ENCODE data around the gene ZBTB8A. TPM values are rescaled to one million over a fixed set of nuclear protein-coding genes. Genes with fewer than 3 reads are reported as not detected.

The ZBTB8A gene
- total and polyA plus RNA-seq, 4 donors = 0.93 to 3.3 (median 1.3) TPM

DNA sequence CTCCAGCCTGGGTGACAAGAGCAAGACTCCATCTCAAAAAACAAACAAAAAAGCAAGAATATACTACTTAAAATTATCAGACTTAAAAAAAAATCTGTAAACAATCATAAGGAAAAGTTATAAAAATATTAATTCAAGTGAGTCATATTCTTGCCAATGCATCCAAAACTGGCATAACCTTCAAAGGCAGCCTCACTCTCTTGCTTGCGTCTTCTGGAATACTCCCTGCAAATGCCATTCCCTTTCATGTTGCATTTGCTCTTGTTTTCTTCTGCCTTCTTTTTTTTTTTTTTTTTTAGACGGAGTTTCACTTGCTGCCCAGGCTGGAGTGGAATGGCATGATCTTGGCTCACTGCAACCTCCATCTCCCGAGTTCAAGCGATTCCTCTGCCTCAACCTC is 32.2 kb upstream of the ZBTB8A start:
- TF ChIP-seq HNF4A (conservative IDR thresholded peaks at IDR 0.05) = no peak
- no peak for TF ChIP-seq FOXA1 (IDR thresholded peaks at IDR 0.05)
- TF ChIP-seq TAF1 (conservative IDR thresholded peaks at IDR 0.05) = no peak
- no peak for TF ChIP-seq YY1 (IDR thresholded peaks at IDR 0.05)
- TF ChIP-seq, protein P1, sequence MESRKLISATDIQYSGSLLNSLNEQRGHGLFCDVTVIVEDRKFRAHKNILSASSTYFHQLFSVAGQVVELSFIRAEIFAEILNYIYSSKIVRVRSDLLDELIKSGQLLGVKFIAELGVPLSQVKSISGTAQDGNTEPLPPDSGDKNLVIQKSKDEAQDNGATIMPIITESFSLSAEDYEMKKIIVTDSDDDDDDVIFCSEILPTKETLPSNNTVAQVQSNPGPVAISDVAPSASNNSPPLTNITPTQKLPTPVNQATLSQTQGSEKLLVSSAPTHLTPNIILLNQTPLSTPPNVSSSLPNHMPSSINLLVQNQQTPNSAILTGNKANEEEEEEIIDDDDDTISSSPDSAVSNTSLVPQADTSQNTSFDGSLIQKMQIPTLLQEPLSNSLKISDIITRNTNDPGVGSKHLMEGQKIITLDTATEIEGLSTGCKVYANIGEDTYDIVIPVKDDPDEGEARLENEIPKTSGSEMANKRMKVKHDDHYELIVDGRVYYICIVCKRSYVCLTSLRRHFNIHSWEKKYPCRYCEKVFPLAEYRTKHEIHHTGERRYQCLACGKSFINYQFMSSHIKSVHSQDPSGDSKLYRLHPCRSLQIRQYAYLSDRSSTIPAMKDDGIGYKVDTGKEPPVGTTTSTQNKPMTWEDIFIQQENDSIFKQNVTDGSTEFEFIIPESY (IDR thresholded peaks at IDR 0.05) = no peak
- no peak for TF ChIP-seq SP1 (IDR thresholded peaks at IDR 0.05)
- TF ChIP-seq, protein P2, sequence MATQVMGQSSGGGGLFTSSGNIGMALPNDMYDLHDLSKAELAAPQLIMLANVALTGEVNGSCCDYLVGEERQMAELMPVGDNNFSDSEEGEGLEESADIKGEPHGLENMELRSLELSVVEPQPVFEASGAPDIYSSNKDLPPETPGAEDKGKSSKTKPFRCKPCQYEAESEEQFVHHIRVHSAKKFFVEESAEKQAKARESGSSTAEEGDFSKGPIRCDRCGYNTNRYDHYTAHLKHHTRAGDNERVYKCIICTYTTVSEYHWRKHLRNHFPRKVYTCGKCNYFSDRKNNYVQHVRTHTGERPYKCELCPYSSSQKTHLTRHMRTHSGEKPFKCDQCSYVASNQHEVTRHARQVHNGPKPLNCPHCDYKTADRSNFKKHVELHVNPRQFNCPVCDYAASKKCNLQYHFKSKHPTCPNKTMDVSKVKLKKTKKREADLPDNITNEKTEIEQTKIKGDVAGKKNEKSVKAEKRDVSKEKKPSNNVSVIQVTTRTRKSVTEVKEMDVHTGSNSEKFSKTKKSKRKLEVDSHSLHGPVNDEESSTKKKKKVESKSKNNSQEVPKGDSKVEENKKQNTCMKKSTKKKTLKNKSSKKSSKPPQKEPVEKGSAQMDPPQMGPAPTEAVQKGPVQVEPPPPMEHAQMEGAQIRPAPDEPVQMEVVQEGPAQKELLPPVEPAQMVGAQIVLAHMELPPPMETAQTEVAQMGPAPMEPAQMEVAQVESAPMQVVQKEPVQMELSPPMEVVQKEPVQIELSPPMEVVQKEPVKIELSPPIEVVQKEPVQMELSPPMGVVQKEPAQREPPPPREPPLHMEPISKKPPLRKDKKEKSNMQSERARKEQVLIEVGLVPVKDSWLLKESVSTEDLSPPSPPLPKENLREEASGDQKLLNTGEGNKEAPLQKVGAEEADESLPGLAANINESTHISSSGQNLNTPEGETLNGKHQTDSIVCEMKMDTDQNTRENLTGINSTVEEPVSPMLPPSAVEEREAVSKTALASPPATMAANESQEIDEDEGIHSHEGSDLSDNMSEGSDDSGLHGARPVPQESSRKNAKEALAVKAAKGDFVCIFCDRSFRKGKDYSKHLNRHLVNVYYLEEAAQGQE (IDR thresholded peaks at IDR 0.05) = no peak
- no peak for TF ChIP-seq RAD21 (IDR thresholded peaks at IDR 0.05)
- TF ChIP-seq EGR1 (IDR thresholded peaks at IDR 0.05; ENCODE audit: low read depth in 2 of 2) = no peak
- no peak for TF ChIP-seq GABPA (IDR thresholded peaks at IDR 0.05 in 1 of 2, conservative IDR thresholded peaks at IDR 0.05 in 1 of 2)
- TF ChIP-seq, protein P3, sequence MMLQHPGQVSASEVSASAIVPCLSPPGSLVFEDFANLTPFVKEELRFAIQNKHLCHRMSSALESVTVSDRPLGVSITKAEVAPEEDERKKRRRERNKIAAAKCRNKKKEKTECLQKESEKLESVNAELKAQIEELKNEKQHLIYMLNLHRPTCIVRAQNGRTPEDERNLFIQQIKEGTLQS (IDR thresholded peaks at IDR 0.05) = no peak
- no peak for TF ChIP-seq HNF4G (IDR thresholded peaks at IDR 0.05)
- 88% methylated on average over 4 of the region's 4 CpGs for WGBS
- Histone ChIP-seq H3K27me3 (ENCODE audit: control insufficient read depth in 4 of 4, insufficient read depth in 4 of 4, low read length in 3 of 4) (no peaks in the 10 kb centered on the region), H3K27ac (ENCODE audit: low read depth in 1 of 2, low read length in 2 of 2) (no peak overlapping the region), H3K4me1 (ENCODE audit: control insufficient read depth in 4 of 4, insufficient read depth in 4 of 4, low read length in 3 of 4) (no peaks in the 10 kb centered on the region), H3K9me3 (ENCODE audit: control insufficient read depth in 4 of 4, low read length in 3 of 4) (no peaks in the 10 kb centered on the region), H3K9ac (ENCODE audit: low read depth in 1 of 2, low read length in 2 of 2) (no peak overlapping the region), H3K4me3 (ENCODE audit: low read depth in 1 of 3, low read length in 3 of 3) (no peak overlapping the region), H3K36me3 (ENCODE audit: control insufficient read depth in 4 of 4, insufficient read depth in 3 of 4, low read depth in 1 of 4, low read length in 3 of 4) (no peaks in the 10 kb centered on the region)
- DNase-seq (ENCODE audit: low spot score) = no peak

DNA sequence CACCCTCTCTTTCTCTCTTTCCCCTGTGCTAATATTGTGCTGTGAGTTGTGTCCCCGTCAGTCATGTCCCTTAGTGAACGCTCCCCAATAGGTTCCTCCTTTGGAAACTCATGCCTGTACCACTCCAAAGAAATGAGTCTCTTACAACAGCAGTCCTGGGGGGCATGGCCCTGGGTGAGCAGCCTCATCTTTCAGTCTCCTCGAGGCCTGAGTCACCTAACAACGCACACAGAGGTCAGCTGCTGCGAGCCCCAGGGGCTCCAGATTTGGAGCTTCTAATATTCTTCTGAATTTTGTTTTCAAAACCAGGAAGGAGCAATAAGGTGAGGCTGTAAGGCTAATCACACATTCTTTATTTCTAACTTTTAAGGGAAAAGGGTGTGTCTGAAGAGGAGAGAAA is 30.5 kb upstream of the ZBTB8A start:
- H3K9me3 ChIP-seq (ENCODE audit: control insufficient read depth in 4 of 4, low read length in 3 of 4) = no peaks in the 10 kb centered on the region

More for the DNA sequence above, 30.5 kb upstream of the ZBTB8A start:
- 88% methylated on average over 5 of the region's 5 CpGs for WGBS
- H3K36me3 ChIP-seq (ENCODE audit: control insufficient read depth in 4 of 4, insufficient read depth in 3 of 4, low read depth in 1 of 4, low read length in 3 of 4) = no peaks in the 10 kb centered on the region
- H3K4me3 ChIP-seq (ENCODE audit: low read depth in 1 of 3, low read length in 3 of 3) = no peak overlapping the region
- no peaks in the 10 kb centered on the region for H3K27me3 ChIP-seq (ENCODE audit: control insufficient read depth in 4 of 4, insufficient read depth in 4 of 4, low read length in 3 of 4)
- H3K4me1 ChIP-seq (ENCODE audit: control insufficient read depth in 4 of 4, insufficient read depth in 4 of 4, low read length in 3 of 4) = no peaks in the 10 kb centered on the region
- no peak for DNase-seq (ENCODE audit: low spot score)
- H3K9ac ChIP-seq (ENCODE audit: low read depth in 1 of 2, low read length in 2 of 2) = no peak overlapping the region
- TF ChIP-seq, protein P4, sequence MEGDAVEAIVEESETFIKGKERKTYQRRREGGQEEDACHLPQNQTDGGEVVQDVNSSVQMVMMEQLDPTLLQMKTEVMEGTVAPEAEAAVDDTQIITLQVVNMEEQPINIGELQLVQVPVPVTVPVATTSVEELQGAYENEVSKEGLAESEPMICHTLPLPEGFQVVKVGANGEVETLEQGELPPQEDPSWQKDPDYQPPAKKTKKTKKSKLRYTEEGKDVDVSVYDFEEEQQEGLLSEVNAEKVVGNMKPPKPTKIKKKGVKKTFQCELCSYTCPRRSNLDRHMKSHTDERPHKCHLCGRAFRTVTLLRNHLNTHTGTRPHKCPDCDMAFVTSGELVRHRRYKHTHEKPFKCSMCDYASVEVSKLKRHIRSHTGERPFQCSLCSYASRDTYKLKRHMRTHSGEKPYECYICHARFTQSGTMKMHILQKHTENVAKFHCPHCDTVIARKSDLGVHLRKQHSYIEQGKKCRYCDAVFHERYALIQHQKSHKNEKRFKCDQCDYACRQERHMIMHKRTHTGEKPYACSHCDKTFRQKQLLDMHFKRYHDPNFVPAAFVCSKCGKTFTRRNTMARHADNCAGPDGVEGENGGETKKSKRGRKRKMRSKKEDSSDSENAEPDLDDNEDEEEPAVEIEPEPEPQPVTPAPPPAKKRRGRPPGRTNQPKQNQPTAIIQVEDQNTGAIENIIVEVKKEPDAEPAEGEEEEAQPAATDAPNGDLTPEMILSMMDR (IDR thresholded peaks at IDR 0.05; ENCODE audit: low read depth, low read length, missing input control) = no peak
- no peak for TF ChIP-seq TAF1 (conservative IDR thresholded peaks at IDR 0.05)
- TF ChIP-seq FOXA1 (IDR thresholded peaks at IDR 0.05) = no peak
- no peak for TF ChIP-seq SP1 (IDR thresholded peaks at IDR 0.05)
- TF ChIP-seq HNF4A (conservative IDR thresholded peaks at IDR 0.05) = no peak
- no peak for TF ChIP-seq HNF4G (IDR thresholded peaks at IDR 0.05)
- no peak for TF ChIP-seq EGR1 (IDR thresholded peaks at IDR 0.05; ENCODE audit: low read depth in 2 of 2)
- TF ChIP-seq YY1 (IDR thresholded peaks at IDR 0.05) = no peak
- TF ChIP-seq, protein P5, sequence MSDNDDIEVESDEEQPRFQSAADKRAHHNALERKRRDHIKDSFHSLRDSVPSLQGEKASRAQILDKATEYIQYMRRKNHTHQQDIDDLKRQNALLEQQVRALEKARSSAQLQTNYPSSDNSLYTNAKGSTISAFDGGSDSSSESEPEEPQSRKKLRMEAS (IDR thresholded peaks at IDR 0.05) = no peak
- TF ChIP-seq, protein P3 (IDR thresholded peaks at IDR 0.05) = no peak
- TF ChIP-seq NR2F2 (IDR thresholded peaks at IDR 0.05) = no peak
- no peak for TF ChIP-seq FOXA2 (IDR thresholded peaks at IDR 0.05)
- TF ChIP-seq GABPA (IDR thresholded peaks at IDR 0.05 in 1 of 2, conservative IDR thresholded peaks at IDR 0.05 in 1 of 2) = no peak
- TF ChIP-seq RXRA (IDR thresholded peaks at IDR 0.05) = no peak
- TF ChIP-seq, protein P2 (IDR thresholded peaks at IDR 0.05) = no peak
- no peak for TF ChIP-seq RAD21 (IDR thresholded peaks at IDR 0.05)
- no peak overlapping the region for H3K27ac ChIP-seq (ENCODE audit: low read depth in 1 of 2, low read length in 2 of 2)
